OCI-LY7 (cell line): ENCODE measurements around the gene NOXO1. TPM values are rescaled to one million over a fixed set of nuclear protein-coding genes. Genes with fewer than 3 reads are reported as not detected.

ENCODE experiments used
- BruUV-seq: library from RNA; stranded (reverse); fragments of 400-500 nt; replicated peaks from 2 replicates; lab custom pipeline; 2021; lab: Mats Ljungman, UMichigan
- CTCF ChIA-PET: fragments of 300-600 bp; sonication (Branson Sonifier 250); formaldehyde crosslinking; loops from one replicate; lab custom pipeline; 2022; ENCODE audit warnings: antibody characterized with exemption; ENCODE audit not compliant: unreplicated experiment; lab: Charles Lee
- POLR2A ChIA-PET: fragments of 300-600 bp; sonication (Branson Sonifier 250); formaldehyde crosslinking; loops from one replicate; lab custom pipeline; 2022; ENCODE audit warnings: antibody characterized with exemption; lab: Charles Lee
- DNase-seq: peaks from one replicate; pipeline ENCODE4 v3.0.0-alpha.2; 2015; ENCODE audit warnings: low spot score
- H2AFZ ChIP-seq: fragments of 200-600 bp; sonication (generic), shearing (Covaris generic); 2 replicates; pipeline ENCODE4 v1.6.1; 2014; ENCODE audit warnings: mild to moderate bottlenecking, antibody characterized with exemption, low read length, moderate library complexity
- H3K27ac ChIP-seq: fragments of 200-600 bp; sonication (generic); 2 replicates; pipeline ENCODE4 v1.5.1; 2014; ENCODE audit warnings: mixed run types, low read depth, mild to moderate bottlenecking, moderate library complexity, low read length, inconsistent platforms; ENCODE audit not compliant: poor library complexity, severe bottlenecking
- H3K36me3 ChIP-seq: fragments of 200-600 bp; sonication (generic); 2 replicates; pipeline ENCODE4 v1.6.1; 2014; ENCODE audit warnings: mild to moderate bottlenecking, antibody characterized with exemption, low read length, moderate library complexity, mixed read lengths; ENCODE audit not compliant: insufficient read depth
- H3K4me1 ChIP-seq: fragments of 200-600 bp; sonication (generic); 2 replicates; pipeline ENCODE4 v1.5.1; 2014; ENCODE audit warnings: mild to moderate bottlenecking, low read length; ENCODE audit not compliant: insufficient read depth, poor library complexity, severe bottlenecking
- H3K4me2 ChIP-seq: fragments of 200-600 bp; sonication (generic); 2 replicates; pipeline ENCODE4 v1.6.1; 2014; ENCODE audit warnings: mild to moderate bottlenecking, low read length
- H3K4me3 ChIP-seq: fragments of 200-600 bp; sonication (generic); 2 replicates; pipeline ENCODE4 v1.5.1; 2014; ENCODE audit warnings: mild to moderate bottlenecking, low read depth, low read length; ENCODE audit not compliant: poor library complexity, severe bottlenecking
- H3K79me2 ChIP-seq: fragments of 200-600 bp; sonication (generic); 2 replicates; pipeline ENCODE4 v1.6.1; 2016; ENCODE audit warnings: low read depth, mild to moderate bottlenecking, low read length, moderate library complexity, mixed read lengths; ENCODE audit not compliant: insufficient read depth
- H3K9me2 ChIP-seq: fragments of 200-600 bp; sonication (generic); 2 replicates; pipeline ENCODE4 v1.6.1; 2016; ENCODE audit warnings: mild to moderate bottlenecking, low read length, mixed read lengths; ENCODE audit not compliant: insufficient read depth
- H3K9me3 ChIP-seq: fragments of 200-600 bp; sonication (generic); 2 replicates; pipeline ENCODE4 v1.6.1; 2014; ENCODE audit warnings: mild to moderate bottlenecking, mixed run types, low read length, mixed read lengths
- H4K20me1 ChIP-seq: fragments of 200-600 bp; sonication (generic); 2 replicates; pipeline ENCODE4 v1.6.1; 2014; ENCODE audit warnings: mild to moderate bottlenecking, antibody characterized with exemption, low read length, moderate library complexity, mixed read lengths; ENCODE audit not compliant: insufficient read depth
- EZH2phosphoT487 ChIP-seq: fragments of 200-600 bp; sonication (generic); IDR thresholded peaks from 2 replicates; pipeline ENCODE4 v1.6.1; 2018; ENCODE audit warnings: low read depth, borderline replicate concordance, mild to moderate bottlenecking, mixed run types, antibody characterized with exemption, low read length, moderate library complexity, mixed read lengths
- intact Hi-C: fragments of 100-400 bp; cut with micrococcal nuclease; formaldehyde crosslinking; loops from one replicate; pipeline ENCODE4 v1.10.0; 2022; ENCODE audit not compliant: unreplicated experiment
- total RNA-seq, 2 experiments: library from RNA; depleted of rRNA in 1 of 2; stranded (reverse); fragments of >200 nt in 1 of 2; shearing (Covaris generic) in 1 of 2; gene quantifications; 2 replicates each; pipeline ENCODE4 v1.2.3, GENCODE V29; 2014 to 2022
- TF ChIP-seq, protein P1 (sequence below): fragments of 200-600 bp; sonication (generic); conservative IDR thresholded peaks from 2 replicates; pipeline ENCODE4 v1.5.1; 2014; ENCODE audit warnings: mild to moderate bottlenecking, antibody characterized with exemption, low read length, moderate library complexity, mixed read lengths

The NOXO1 gene
- total RNA-seq, 2 experiments from 2014 or later = 0.22 to 0.30 TPM

DNA sequence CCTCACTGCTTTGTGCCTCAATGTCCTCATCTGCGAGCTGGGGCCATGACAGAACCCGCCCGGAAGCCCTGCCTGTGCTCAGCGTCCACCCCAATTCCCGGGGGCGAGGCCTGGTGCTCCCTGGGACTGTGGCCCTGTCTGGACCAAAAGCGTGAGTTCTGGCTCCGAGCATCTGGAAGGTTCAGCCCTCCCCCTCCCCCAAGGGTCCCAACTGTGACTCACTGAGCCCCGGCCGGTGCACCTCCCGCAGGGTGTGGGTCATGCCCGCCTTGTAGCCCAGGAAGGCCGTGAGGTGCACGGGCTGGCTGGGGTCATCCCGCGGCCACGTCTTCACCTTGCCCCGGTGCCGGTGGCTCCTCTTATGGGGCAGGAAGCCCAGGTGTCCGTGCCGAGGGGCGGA is 27.5 kb downstream of the NOXO1 start:
- intact Hi-C loops = no loop called here
- Histone ChIP-seq H2AFZ (no peak overlapping the region), H3K36me3 (no peaks in the 10 kb centered on the region), H4K20me1 (no peaks in the 10 kb centered on the region), H3K4me1 (peaks cover 1% of the 10 kb centered on the region), H3K4me2 (no peak overlapping the region), H3K4me3 (no peak overlapping the region), H3K79me2 (no peaks in the 10 kb centered on the region), H3K9me3 (no peaks in the 10 kb centered on the region), H3K27ac (no peak overlapping the region), H3K9me2 (no peaks in the 10 kb centered on the region)
- POLR2A ChIA-PET = no interaction called here
- CTCF ChIA-PET = interaction anchor here (0.6 kb wide), 1 partner anchor 13 kb away, joined by 3 read pairs; no protein-coding TSS in a partner anchor
- TF ChIP-seq, protein P1, sequence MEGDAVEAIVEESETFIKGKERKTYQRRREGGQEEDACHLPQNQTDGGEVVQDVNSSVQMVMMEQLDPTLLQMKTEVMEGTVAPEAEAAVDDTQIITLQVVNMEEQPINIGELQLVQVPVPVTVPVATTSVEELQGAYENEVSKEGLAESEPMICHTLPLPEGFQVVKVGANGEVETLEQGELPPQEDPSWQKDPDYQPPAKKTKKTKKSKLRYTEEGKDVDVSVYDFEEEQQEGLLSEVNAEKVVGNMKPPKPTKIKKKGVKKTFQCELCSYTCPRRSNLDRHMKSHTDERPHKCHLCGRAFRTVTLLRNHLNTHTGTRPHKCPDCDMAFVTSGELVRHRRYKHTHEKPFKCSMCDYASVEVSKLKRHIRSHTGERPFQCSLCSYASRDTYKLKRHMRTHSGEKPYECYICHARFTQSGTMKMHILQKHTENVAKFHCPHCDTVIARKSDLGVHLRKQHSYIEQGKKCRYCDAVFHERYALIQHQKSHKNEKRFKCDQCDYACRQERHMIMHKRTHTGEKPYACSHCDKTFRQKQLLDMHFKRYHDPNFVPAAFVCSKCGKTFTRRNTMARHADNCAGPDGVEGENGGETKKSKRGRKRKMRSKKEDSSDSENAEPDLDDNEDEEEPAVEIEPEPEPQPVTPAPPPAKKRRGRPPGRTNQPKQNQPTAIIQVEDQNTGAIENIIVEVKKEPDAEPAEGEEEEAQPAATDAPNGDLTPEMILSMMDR = no peak
- no peak for TF ChIP-seq EZH2phosphoT487
- no peak for DNase-seq
- BruUV-seq = no TSS peak

DNA sequence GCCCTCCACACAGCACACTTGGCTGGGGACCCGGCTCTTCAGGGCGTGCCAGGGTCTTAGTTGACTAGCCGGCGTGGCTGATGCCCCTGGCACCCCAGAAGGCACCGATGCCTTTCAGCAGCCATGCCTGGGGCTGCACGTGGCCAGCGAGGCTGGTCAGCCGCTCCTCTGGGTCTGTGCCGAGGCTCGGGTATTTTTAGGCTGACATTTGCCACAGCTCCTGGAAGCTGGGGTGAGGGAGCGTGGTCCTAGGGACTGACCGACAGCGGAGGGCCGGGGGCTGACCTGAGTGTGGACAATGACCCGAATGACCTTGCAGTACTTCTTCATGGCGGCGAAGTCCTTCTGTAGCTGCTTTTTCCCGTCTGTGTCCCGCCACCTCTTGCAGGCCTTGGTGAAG is 30.7 kb downstream of the NOXO1 start:
- Histone ChIP-seq H3K27ac (no peak overlapping the region), H3K9me3 (no peaks in the 10 kb centered on the region), H3K79me2 (no peaks in the 10 kb centered on the region), H3K4me2 (no peak overlapping the region), H2AFZ (no peak overlapping the region), H4K20me1 (no peaks in the 10 kb centered on the region), H3K36me3 (no peaks in the 10 kb centered on the region), H3K4me1 (no peaks in the 10 kb centered on the region), H3K4me3 (no peak overlapping the region), H3K9me2 (no peaks in the 10 kb centered on the region)
- no peak for TF ChIP-seq EZH2phosphoT487
- TF ChIP-seq, protein P1 = no peak
- POLR2A ChIA-PET = no interaction called here
- CTCF ChIA-PET = no interaction called here
- intact Hi-C loops = no loop called here
- no peak for DNase-seq
- BruUV-seq = no TSS peak

DNA sequence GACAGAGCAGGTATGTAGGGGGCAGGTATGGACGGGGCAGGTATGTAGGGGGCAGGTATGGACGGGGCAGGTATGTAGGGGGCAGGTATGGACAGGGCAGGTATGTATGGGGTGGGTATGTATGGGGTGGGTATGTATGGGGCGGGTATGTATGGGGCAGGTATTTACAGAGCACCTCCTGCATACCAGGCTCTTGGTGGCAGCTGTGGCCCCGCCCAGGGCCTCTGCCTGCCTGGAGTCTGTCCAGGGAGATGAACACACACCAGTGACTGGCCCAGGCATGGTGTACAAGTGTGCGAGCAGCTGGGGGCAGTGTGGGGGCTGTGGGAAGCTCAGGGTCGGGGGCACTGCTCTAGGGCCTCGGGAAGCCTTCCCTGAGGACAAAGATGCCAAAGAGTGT is 31.2 kb downstream of the NOXO1 start:
- no peak for TF ChIP-seq EZH2phosphoT487
- TF ChIP-seq, protein P1 = no peak
- CTCF ChIA-PET = no interaction called here
- Histone ChIP-seq H3K9me2 (no peaks in the 10 kb centered on the region), H4K20me1 (no peaks in the 10 kb centered on the region), H2AFZ (no peak overlapping the region), H3K4me1 (no peaks in the 10 kb centered on the region), H3K4me2 (no peak overlapping the region), H3K9me3 (no peaks in the 10 kb centered on the region), H3K4me3 (no peak overlapping the region), H3K27ac (no peak overlapping the region), H3K36me3 (no peaks in the 10 kb centered on the region), H3K79me2 (no peaks in the 10 kb centered on the region)
- no TSS peak for BruUV-seq
- POLR2A ChIA-PET = no interaction called here
- no peak for DNase-seq
- intact Hi-C loops = no loop called here
